Fibroblast of skin of left biceps (primary cell): ENCODE results near the gene S100A8.

Experiments used
- DNase-seq, 2 experiments: peaks; one replicate each; pipeline ENCODE4 v3.0.0-alpha.2; 2013; ENCODE audit warnings: low read depth in 2 of 2

S100A8 gene

DNA sequence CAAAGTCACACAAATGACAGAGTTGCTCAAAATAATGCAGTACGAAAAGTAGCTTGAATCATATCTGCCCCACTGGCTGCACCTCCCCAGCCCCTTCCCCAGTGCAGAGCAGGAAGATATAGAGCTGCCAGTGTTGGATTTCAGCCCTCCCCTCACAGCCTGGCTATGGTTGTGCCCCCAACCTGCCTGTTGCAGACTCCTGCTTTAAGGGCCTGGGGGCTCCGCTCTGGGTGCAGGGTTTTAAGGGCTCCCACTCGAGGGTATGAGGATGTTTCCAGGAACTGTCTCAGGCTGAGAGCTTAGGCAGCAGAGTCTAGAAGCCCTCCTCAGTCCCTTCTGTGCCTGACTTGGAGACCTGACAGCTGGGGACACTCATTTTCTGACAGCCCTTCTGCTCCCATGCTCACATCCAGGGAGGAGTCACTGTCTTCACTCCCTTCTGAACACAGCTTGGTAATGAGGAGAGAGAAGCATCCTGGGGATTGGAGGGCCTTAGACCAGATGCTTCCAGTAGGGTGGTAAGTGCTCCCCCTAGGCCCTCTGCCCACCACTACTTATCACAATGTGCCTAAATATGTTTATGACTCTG, 28.6 kb downstream of the S100A8 start:
- DNase-seq, result no peak

DNA sequence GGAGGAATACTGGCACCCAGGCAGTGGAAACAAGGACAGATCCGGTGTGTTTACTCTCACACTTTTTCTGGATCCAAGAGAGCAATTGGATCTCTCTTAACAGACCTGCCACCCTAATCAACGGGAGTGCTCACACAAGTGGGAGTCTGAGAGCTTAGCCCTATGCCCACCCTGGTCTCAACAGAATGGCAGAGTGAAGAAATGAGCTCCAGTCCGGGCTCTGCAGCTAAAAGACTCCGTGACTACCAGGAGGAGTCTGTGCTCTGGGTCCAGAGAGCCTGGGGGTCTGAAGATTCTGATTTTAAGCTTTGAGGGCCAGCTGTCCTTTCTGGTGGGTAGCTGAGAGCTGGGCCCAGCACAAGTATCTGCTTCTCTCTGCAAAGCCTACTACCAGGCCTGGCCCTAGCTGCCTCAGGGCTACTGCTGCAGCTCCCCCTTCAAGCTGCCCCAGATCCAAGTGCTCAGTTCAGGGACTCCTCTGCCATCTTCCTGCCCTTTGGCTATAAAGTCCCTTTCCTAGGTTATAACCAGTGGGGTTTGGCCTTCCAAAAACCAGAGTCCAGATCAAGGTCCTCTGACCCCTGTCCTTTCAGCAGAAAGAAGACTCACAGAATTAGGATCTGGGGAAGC, 29.3 kb downstream of the S100A8 start:
- no peak for DNase-seq

DNA sequence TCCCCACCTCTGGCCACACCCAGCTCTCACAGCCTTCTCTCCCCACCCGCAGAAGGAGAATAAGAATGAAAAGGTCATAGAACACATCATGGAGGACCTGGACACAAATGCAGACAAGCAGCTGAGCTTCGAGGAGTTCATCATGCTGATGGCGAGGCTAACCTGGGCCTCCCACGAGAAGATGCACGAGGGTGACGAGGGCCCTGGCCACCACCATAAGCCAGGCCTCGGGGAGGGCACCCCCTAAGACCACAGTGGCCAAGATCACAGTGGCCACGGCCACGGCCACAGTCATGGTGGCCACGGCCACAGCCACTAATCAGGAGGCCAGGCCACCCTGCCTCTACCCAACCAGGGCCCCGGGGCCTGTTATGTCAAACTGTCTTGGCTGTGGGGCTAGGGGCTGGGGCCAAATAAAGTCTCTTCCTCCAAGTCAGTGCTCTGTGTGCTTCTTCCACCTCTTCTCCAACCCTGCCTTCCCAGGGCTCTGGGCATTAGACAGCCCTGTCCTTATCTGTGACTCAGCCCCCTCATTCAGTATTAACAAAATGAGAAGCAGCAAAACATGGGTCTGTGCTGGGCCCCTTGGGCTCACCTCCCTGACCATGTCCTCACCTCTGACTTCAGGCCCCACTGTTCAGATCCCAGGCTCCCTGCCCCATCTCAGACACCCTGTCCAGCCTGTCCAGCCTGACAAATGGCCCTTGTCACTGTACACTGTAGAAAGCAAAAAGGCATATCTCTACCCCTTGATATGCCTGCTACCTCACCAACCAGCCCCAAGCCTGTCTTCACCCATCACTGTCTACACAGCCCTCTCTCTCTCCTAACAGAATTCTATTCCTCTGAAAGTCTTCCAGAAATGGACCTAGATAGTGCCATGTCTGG, 30.0 kb downstream of the S100A8 start:
- no peak for DNase-seq

DNA sequence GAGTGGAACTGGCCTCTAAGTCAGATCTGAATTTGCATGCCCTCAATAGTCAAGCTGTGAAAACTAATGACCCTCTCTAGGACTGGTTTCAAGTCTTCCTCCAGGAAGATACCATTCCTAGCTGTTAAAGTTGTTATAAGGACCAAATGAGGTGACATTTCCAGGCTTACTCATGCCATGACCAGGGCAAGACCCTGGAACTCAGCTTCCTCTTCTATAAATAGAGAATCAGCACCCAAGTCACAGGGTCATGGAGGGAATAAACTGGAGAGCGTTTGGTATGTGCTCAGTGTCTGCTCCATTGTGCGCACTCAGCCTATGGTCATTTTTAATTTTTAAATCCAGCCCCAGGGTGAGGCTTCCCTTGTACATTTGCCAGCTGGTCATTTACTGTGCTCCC, 30.7 kb downstream of the S100A8 start:
- no peak for DNase-seq

DNA sequence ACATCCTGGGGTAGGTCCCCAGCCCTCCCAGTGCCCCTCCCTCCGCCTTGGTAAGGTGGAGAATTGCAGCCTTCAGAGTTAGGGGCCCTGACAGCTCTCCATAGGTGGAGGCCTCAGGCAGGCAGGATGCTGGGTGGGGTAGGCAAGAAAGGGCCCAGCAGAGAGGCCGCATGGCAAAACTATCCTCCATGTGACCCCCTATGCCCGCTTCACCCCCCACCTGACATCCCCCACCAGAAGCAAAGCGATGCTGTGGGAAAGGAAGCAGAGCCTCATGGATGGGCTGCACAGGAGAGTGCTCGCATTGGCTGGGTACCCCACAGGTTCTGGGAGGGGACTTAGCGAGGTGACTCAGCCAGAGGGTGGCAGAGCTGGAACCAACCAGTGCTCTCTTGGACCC, 31.6 kb downstream of the S100A8 start:
- no peak for DNase-seq

DNA sequence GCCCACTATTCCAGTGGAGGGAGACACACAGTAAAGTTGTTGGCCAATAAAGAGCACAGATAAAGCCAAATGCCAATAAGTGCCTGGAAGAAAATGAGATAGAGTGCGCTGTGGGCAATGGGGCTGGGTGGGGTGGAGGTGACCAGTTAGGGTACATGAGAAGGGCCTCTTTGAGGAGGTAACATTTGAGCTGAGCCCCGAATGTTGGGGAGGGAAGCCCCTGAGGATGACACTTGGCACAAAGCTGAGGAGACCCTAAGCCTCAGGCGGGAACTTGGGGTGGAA, 32.2 kb downstream of the S100A8 start:
- DNase-seq, result no peak

DNA sequence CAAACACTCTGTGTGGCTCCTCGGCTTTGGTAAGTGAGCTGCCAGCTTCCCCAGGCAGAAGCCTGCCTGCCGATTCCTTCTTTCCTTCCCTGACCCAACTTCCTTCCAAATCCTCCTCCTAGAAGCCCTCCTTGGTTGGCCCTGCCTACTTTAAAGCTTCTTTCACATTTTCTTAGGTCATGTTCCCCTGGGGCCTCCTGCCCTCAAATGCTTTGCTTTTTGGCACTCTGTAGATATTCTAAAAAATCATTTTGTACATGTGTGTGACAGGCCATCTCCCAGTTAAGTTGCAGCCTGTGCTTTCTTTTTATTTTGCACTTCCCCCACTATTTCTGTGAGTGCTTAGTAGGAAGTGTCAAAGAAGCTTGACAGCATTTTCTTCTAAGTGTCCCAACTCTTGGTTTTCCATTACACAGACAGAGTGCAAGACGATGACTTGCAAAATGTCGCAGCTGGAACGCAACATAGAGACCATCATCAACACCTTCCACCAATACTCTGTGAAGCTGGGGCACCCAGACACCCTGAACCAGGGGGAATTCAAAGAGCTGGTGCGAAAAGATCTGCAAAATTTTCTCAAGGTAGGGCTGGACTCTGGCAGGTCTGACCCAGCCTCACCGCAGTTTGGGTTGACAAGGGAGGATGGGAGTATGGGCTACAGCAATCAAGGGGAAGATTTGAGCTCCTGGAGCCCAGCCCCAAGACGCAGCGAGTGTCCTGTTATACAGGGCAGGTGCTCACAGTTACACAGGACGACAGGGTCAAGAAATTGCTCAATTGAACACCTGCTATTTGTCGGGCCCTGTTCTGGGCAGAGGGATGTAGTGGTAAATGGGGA, 32.8 kb downstream of the S100A8 start, which contains the start of gene S100A9:
TSS of gene S100A9 (plus strand) at position 2 of the 838 bp plus-strand sequence. CDS start at position 432, 430 bp downstream.
- DNase-seq, result no peak

DNA sequence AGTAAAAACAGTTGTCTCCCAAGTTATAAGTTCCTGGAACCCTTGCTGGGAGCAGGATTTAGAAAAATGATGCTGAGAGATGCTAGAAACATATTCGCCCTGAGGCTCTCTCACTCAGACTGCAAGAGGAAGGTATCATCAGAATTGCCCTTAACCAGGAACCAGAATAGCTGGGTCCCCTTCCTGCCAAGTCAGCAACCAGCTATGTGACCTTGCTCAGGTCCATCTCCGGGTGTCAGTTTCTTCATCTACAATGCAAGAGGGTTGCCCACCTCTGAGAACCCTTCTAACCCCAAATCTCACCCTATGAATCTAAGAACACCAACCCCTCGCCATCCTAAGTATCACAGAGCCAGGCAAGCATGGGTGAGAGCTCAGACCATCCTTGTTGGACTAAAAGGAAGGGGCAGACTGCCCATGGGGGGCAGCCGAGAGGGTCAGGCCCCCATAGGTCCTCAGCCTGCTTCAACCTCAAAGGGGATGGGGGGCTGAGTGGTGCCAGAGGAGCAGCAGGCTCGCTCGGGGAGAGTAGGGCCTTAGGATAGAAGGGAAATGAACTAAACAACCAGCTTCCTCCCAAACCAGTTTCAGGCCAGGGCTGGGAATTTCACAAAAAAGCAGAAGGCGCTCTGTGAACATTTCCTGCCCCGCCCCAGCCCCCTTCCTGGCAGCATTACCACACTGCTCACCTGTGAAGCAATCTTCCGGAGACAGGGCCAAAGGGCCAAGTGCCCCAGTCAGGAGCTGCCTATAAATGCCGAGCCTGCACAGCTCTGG, 33.6 kb downstream of the S100A8 start:
- DNase-seq, result no peak

DNA sequence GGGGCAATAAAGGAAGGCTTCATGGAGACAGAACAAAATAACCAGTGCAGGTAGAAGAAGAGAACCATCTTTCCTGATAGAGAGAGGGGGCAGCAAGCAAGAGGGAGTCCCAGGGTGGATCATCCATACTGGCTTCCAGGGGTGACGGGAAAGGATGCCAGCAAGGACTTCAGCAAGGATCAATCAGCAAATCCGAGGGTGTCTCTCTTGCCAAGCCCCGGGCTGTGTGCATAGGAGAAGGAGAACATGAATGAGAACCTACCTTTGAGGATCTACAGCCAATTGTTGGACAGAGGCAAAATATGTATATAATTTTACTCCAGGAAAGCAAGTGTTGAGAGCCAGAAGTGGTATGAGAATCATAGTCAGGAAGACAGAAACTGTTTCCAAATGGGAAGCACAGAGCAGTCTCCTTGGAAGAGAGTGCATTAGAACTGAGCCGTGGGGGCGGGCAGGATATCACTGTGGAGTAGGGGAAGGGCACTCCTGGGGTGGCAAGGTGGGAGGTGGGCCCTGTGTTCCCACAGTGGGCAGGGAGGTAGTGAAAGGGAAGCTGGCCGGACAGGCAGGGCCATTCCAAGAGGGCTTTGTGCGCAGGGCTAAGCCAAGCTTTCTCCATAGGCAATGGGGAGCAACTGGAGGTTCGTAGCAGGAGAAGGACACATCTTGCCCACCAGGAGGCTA, 34.3 kb downstream of the S100A8 start:
- DNase-seq, result no peak

DNA sequence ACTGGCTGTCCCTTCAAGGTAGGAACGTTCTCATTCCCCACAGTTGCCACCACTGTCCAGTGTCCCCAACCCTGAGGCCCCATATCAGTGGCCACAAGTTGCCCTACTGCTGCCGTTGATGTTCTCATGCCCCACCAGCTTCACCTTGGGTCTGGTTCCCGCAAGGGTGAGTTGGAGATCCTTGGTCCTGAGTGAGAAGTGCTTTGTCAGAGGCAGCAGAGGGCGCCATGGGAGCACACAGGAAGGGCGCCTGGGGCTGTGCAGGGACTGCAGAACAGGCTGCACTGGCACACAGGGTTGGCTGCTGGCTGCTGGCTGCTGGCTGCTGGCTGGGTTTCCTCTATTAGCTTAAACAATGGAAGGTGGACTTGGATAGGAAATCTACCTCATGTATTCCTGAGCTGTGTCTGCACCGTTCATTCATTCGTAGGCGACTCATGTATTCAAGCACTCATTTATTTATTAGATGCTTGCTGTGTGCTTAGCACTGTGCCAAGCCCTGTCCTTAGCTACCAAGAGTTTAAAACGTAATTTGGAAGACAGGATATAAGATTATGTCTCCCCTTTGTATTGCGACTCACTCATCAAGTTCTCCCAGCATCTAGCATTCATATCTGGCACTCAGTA, 35.3 kb downstream of the S100A8 start:
- no peak for DNase-seq

DNA sequence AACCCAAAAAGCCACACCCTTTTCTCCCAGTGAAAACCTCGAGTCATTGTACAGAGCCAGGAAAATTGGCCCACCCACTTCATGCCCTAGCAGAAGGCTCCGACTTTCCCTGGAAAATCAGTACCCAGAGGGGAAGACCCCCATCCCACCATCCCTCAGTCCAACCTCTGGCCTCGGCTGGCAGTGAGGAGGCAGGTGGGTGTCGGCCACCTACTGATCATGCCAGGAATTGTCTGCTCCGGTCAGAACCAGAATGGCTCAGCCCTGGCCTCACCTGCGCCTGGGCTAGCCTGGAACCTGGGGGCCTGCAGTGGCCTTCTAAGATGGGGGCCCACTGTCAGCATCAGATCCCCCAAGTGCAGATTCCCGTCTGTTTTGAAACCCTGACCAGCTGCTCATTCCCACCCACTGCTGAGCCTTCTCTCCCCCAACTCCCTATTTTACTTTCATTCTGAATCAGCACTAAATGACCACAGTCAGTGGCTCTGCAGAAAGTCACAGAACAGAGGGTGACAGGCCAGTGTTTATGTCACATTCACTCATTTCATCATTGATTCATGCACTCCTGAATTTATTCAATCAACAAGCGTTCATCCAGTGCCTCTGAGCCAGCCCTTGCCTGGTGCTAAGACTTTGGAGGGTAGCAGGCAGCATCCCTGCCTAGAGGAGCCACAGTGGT, 36.2 kb downstream of the S100A8 start:
- DNase-seq, result no peak

DNA sequence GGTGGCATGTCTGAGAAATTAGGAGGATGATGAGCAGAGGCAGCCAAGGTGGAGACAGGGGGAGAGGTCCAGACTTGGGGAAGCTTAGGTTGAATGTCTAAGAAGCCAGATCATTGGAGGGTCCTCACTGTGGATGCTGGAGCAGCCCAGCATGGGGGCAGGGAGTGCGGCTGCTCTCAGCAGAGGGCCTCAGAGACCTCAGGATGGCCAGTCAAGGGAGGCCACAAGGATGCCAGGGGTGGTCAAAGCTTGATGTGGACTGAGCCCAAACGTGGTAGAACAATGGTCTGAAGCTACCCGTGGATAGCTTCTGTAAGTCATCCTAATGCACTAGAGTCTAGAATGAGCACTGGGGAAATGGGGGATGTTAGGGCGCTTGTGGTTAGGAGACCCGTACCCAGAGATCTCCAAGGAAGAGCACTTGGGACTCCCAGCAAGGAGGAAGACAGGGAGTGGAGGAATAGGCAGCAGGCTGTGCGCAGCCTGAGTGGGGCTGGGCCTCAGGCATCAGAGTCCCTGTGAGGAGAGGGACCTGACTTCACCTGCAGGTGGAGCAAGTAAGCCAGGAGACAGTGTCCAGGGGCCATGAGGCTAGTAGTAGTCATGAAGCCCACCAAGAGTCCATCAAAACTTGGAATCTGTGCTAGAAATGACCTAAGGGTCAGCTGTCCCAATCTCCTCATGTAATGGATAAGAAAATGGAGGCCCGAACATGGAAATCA, 37.5 kb downstream of the S100A8 start:
- DNase-seq, result no peak

DNA sequence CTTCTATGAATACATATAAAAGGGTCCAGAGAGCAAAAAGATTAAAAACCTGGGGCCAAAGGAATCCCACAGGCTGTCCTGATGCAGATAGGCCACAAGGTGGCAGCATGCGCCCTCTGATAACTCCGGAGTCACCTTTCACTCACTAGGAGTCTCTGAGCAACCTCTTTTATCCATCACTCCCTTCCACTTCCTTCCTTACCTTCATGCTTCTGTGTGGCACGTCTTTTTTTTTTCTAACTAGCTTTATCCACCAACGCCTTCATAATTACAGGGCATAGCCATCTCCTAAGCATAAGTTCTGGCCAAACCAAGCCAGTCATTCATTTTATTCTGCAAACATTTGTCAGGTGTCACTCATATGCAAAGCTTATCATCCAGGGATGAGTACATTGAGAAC, 38.4 kb downstream of the S100A8 start:
- peak in 1 of 2 experiments; percentile 8 for DNase-seq

DNA sequence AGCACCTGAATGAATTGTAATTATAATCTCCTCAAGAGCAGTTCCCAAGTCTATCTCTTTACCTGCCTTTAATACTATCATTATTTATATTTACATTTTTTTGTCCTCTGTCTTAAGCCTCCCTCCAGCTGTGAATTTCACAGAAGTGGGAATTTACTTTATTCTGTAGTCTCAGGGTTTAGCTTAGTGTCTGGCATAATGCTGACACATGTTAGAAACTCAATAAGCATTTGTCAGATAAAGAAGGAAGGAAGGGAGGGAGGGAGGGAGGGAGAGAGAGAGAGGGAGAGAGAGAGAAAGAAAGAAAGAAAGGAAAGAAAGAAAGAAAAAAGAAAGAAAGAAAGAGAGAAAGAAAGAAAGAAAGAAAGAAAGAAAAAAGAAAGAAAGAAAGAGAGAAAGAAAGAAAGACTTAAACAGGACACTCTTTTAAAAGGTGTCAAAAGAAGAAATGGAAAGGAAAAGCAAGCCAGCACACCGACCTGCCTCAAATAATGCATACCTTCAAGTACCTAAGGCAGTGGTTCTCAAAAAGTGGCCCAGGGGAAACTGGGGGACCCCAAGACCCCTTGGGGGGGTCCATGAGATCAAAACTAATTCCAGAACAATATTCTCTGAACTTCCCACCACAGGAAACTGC, 40.4 kb downstream of the S100A8 start:
- no peak for DNase-seq

DNA sequence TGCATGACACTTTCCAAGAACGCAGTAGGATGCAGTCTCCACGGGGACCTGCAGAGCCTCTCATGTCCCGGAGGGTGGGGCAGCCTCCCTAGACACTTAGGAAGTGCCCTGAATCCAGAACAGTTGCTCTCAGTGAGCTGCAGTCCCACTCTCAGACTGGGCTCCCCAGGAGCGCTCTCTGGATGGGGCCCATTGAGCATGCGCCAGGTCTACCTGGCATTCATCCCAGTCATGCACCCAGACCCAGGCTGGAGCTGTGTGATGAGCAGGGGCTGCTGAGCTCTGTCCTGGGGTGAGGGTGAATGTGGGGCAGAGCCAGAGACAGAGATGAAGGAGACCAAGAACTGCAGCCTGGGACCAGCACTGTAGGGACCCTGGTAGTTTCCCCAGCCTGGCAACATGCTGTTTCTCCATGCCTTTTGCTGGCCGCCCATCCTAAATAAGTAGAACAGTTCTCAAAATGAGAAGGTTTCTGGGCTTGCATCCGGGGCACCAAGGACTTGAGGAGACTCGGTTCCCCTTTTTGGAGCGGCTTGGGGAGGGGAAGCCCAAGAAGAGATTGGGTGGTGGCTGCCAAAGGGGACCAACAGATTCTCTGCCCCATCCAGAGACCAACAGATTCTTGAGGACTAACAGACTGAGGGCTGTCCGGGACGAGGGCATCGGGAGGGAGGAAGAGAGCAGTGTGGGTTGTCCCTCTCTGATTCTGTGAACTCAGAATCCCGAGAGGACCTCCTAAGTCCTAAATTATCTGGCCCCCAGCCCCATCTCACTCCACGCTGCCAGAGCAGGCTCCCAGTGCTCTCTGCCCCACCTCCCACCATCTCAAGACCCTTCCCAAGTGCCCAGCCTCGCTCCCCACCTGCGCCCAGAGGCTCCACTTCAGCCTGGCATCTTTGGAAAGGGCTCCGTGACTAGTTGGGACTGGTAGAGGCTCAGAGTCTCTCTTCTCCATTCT, 41.2 kb downstream of the S100A8 start:
- DNase-seq, result no peak

DNA sequence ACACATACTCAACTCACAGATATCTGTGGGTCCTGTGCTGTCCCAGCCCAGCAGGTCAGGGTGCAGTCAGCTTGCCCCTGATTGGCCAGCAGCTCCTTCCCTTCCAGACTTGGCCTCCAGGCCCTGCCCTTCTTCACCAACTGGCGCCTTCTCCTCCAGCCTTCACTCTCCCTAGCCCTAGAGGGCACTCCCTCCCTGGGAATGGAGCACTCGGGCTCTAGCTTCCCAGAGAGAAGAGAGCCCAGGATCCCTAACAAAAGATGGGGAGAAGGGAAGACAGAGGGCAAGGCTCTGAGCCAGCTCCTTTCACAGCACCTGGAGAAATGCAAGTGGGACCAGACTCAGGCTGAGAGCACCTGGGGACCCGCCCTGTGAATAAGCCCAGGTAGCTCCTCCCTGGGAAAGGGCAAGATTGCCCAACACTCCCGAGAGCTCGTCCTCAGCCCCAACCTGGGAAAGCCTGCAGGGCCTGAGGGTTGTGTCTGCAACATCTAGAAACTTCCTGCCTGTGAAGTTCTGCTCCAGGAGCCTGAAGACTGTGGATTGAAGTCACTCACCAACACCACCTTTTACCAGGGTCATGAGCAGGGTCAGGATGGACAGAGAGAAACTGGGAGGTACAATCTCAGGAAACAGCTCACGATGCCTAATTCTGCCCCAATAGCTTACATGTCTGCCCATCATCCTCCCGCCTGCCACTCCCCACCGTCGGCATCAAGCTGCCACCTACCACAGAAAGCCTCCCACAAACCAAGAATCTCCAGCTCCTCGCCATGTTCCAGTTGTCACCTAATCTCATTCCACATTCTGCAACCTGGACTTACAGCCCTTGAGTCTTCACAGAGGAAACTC, 42.1 kb downstream of the S100A8 start, which contains the start of gene PGLYRP4:
TSS of gene PGLYRP4 (minus strand) at position 331 of the 852 bp plus-strand sequence. CDS start 909 bp downstream, outside the sequence.
- no peak for DNase-seq
